Measurements from ENCODE around the gene ZNF518A. TPM values are rescaled to one million over a fixed set of nuclear protein-coding genes. Genes with fewer than 3 reads are reported as not detected.
"Not testable (repeated sequence)": the region's sequence is repeated elsewhere in the genome, so short reads cannot be mapped to it uniquely, and the experiment has no call there.

Gene ZNF518A
- total and polyA plus RNA-seq, 11 donors = 3.0 to 17.9 (median 10.8) TPM

DNA sequence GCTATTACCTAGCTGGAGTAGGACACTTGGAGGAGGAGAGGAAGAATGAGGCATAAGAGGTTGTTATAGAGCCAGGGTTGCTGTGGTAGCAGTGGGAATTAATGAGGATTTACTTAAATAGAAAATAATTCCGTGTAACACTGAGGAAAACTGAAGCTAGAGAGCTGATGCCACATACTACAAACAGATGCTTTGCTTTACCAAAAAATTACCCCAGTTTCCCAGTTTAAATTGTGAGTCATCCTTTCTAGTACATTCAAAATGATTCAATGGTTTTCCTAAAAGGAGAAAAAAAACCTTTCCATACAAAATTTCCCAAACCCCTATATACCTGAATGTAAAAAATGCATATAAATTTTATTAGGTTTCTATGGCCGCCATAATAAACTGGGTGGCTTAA lies 58.3 kb downstream of the ZNF518A start:
- Histone ChIP-seq H3K27ac (no peak overlapping the region), H3K9me3 (peaks cover 0 to 11% (median 3%) of the 10 kb centered on the region in 12 donors), H3K36me3 (no peaks in the 10 kb centered on the region), H3K27me3 (no peaks in the 10 kb centered on the region), H3K4me1 (no peaks in the 10 kb centered on the region), H3K4me3 (no peak overlapping the region)
- no peak for TF ChIP-seq POLR2A (IDR thresholded peaks at IDR 0.05)
- TF ChIP-seq, protein P1, sequence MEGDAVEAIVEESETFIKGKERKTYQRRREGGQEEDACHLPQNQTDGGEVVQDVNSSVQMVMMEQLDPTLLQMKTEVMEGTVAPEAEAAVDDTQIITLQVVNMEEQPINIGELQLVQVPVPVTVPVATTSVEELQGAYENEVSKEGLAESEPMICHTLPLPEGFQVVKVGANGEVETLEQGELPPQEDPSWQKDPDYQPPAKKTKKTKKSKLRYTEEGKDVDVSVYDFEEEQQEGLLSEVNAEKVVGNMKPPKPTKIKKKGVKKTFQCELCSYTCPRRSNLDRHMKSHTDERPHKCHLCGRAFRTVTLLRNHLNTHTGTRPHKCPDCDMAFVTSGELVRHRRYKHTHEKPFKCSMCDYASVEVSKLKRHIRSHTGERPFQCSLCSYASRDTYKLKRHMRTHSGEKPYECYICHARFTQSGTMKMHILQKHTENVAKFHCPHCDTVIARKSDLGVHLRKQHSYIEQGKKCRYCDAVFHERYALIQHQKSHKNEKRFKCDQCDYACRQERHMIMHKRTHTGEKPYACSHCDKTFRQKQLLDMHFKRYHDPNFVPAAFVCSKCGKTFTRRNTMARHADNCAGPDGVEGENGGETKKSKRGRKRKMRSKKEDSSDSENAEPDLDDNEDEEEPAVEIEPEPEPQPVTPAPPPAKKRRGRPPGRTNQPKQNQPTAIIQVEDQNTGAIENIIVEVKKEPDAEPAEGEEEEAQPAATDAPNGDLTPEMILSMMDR (IDR thresholded peaks at IDR 0.05) = no peak
- no peak for ATAC-seq
- intact Hi-C loops (cut with DNase I) = no loop called here
- WGBS, 4 donors = 72 to 87% (median 82%) methylated on average over 2 of the region's 2 CpGs
- DNase-seq = no peak

DNA sequence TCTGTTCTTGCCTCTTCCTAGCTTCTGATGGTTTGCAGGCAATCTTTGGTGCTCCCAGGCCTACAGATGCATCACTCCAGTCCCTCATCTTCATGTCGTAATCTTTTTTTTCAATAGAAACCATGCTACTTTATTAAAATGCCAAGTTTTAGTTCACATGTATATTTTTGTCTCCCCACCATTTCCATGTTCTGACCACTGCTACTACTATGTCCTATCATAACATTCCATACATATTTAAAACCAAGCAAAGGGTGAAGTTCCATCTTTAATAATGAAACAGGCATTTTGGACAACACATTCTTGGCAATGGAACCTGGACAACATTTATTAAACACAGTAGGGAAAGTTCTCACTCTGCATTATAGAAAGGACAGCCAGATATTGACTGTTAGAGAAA lies 58.8 kb downstream of the ZNF518A start:
- Histone ChIP-seq H3K36me3 (no peaks in the 10 kb centered on the region), H3K27me3 (no peaks in the 10 kb centered on the region), H3K9me3 (peaks cover 0 to 7% (median 1%) of the 10 kb centered on the region in 12 donors), H3K27ac (no peak overlapping the region), H3K4me1 (no peaks in the 10 kb centered on the region), H3K4me3 (no peak overlapping the region)
- no peak for ATAC-seq
- 83 to 95% (median 86%) methylated on average over 1 of the region's 1 CpG for WGBS, 4 donors
- TF ChIP-seq, protein P1 (IDR thresholded peaks at IDR 0.05) = no peak
- TF ChIP-seq POLR2A (IDR thresholded peaks at IDR 0.05) = no peak
- no peak for DNase-seq
- intact Hi-C loops (cut with DNase I) = no loop called here

DNA sequence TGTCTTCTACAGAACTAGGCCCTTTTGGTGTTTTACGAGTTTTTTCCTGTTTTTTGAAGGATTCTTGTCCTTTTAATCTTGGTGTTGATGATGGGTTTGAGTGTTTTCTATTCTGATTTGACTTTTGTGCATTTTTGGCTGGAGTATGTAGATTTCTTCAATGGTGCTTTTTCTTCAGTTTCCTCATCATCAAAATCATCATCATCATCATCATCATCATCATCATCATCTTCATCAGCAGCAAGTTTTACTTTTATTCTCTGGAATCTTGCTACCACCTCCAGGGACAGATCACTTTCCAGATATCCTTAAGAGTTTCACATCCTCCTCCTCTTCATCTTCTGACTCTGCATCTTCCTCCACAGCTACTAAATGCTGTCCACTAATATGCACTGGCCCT lies 59.4 kb downstream of the ZNF518A start:
- not testable (repeated sequence) for ATAC-seq
- WGBS, 4 donors = 61 to 74% (median 64%) methylated on average over 1 of the region's 1 CpG

DNA sequence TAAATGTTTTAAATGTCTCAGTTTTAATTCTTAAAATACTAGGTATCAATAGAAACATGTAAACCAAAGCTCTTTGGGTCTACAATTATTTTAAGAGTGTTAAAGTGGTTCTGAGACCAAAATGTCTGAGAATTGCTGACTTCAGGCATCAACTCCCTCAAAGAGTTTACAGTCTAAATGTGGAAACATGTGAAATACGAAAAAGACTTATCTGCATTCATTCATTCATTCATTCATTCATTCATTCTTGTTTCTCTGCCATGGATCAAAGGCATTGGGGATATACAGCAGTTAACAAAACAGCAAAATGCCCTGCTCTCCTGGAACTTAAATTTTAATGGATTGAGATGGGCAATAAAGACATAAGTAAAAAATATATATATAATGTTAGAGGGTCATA lies 71.4 kb downstream of the ZNF518A start:
- Histone ChIP-seq H3K9me3 (no peaks in the 10 kb centered on the region), H3K36me3 (peaks cover 0 to 15% (median 0%) of the 10 kb centered on the region in 9 donors), H3K4me1 (no peaks in the 10 kb centered on the region), H3K27me3 (no peaks in the 10 kb centered on the region), H3K27ac (no peak overlapping the region), H3K4me3 (no peak overlapping the region)
- 32 to 80% (median 57%) methylated on average over 1 of the region's 1 CpG for WGBS, 4 donors
- ATAC-seq (no peak), DNase-seq (no peak)
- intact Hi-C loops (cut with DNase I) = no loop called here
- TF ChIP-seq, protein P1 (IDR thresholded peaks at IDR 0.05) = no peak
- no peak for TF ChIP-seq POLR2A (IDR thresholded peaks at IDR 0.05)

More for the DNA sequence above, 59.4 kb downstream of the ZNF518A start:
- H3K27ac ChIP-seq; DNase-seq; H3K4me1 ChIP-seq; H3K36me3 ChIP-seq; H3K4me3 ChIP-seq; H3K9me3 ChIP-seq; H3K27me3 ChIP-seq; intact Hi-C loops (cut with DNase I): not testable (repeated sequence)

DNA sequence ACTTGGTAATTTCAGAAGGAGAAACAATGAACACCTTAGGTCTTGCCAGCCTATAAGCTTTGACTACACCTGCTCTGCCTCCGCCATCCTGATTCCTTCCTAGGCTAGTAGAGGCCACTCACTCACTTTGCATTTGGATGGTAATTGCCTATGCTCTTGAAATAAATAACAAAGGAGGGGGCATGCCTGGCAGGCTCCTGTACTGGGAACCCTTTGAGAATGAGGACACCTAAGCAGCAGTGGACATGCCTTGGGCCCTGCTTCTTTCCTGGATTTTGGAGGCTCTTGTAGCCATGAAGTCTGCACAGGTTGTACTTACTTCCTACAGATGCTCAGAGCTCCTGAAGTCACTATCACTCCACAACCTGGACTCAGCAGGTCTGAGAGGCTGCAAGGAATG lies 75.5 kb downstream of the ZNF518A start:
- ATAC-seq (no peak), DNase-seq (no peak)
- Histone ChIP-seq H3K27me3 (peaks cover 0 to 6% (median 0%) of the 10 kb centered on the region in 9 donors), H3K27ac (no peak overlapping the region), H3K36me3 (peaks cover 0 to 14% (median 0%) of the 10 kb centered on the region in 9 donors), H3K4me1 (no peaks in the 10 kb centered on the region), H3K9me3 (no peaks in the 10 kb centered on the region), H3K4me3 (no peak overlapping the region)
- TF ChIP-seq POLR2A (IDR thresholded peaks at IDR 0.05) = no peak
- TF ChIP-seq, protein P1 (IDR thresholded peaks at IDR 0.05) = no peak
- intact Hi-C loops (cut with DNase I) = no loop called here
- WGBS, 4 donors = 98 to 100% (median 99%) methylated on average over 1 of the region's 1 CpG
